Right lung (tissue), 5 donors: ENCODE measurements around the gene BEST1. TPM values are rescaled to one million over a fixed set of nuclear protein-coding genes. Genes with fewer than 3 reads are reported as not detected.
A peak's percentile ranks its signal among the peaks of the same experiment; 100 is the strongest.

Experiments used
- DNase-seq, 2 donors: peaks; one replicate each; pipeline ENCODE4 v3.0.0-alpha.2; 2013
- polyA plus RNA-seq, 5 donors: library from polyadenylated mRNA; unstranded; fragments of 120-200 nt; gene quantifications; one replicate each; pipeline versions ENCODE4 v1.2.1 to v1.2.3, GENCODE V29; 2013; ENCODE audit warnings: inconsistent platforms in 1 of 5, low replicate concordance in 1 of 5; ENCODE audit not compliant: insufficient read length in 5 of 5, insufficient read depth in 1 of 5

BEST1 gene
- polyA plus RNA-seq, 5 donors = 4.2 to 6.5 (median 6.0) TPM

DNA sequence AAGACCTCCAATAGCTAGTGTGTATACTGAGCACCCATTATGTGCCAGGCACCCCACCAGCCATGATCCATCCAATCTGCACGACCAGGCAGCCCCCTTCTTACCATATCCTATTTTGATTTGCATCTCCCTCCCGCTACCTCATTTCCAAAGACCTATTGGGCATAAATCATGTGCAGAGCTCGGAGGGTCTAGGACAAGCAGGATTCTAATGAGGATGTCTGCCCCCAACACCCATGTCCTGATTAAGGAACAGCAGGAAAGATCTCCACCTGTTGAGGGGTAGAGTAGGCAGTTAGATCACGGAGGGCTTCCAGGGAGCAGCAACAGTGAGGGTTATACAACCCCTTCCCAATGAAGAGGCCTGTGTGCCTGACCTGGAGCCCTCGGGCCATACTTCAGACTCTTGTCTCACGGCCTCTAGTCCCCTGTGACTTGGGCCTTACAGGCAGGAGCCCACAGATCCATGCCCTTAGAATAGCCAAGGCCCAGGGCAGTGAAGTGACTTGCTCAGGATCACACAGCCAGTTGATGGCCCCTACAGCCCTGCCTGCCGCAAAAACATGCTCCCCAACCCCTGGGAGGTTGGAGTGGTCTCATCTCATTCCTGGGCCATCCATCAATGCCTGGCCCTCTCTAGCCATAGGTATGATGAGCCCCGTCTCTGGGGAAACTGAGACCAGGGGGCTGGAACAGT lies 36.3 kb upstream of the BEST1 start:
- DNase-seq = no peak

DNA sequence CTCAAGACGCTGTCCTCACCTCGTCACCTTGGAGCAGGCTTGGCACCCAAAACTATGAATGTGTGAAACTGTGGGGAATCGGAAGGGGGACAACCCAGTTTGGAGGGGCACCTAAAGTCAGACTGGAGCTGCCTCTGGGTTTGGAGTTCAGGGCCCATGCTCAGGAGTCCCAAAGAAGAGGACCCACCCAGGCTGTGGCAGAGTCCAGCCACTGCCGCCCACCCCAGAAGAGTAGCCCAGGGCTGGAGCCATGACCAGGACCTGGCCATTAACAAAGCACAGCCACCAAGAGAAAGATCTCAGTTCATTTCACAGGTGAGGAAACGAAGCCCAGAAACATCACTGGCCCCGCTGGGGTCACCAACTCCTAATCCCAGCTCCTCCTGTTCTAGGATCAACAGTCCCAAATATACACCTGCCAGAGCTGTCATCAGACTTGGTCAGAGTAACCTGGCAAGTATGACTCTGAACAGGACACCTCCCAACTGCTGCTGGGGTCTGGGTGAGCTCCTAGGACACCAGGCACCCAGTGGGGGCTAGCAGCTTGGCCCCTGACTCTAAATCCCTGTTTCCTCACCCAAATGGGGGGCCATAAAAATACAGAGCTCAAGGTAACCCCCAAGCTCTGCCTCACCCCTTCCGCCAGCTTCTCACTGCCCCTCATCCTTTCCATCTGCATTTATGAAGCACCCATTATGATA lies 35.5 kb upstream of the BEST1 start:
- DNase-seq = no peak

DNA sequence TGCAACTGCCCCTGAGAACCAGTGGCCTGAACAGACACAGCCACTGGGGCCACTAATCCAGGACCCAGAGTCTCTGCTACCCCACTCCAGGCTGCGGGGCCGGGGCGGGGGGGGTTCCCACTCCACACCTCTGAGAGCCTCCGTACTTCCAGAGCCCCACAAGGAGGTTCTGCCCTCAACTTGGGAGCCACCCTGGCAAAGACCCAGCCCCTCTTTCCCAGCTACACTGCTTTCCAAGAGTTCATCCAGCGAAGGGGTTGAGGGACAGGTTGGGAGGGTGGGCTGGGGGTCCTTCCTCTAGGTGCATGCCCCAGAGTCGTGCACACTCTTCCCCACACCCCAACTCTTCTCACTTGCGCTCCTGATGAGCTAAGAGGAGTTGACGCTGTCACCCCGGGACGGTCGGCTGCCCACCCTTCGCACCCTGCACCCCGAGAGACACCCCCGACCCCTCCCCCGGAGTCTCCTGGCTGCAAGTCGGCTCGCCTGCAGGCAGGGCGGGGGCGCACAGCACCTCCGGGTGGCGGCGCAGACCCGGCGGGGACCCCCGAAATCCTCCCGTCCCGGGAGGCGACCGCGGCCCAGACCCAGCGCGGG lies 33.3 kb upstream of the BEST1 start:
- DNase-seq = no peak

- peak; percentile 57 to 60 for DNase-seq
Observed at GRCh38 chr11:61917334-61918109, 32.6 kb upstream of the BEST1 start, which contains the start of gene RAB3IL1. TSS of gene RAB3IL1 (minus strand) at chr11:61917566. CDS start at chr11:61917367, 199 bp downstream.

DNA sequence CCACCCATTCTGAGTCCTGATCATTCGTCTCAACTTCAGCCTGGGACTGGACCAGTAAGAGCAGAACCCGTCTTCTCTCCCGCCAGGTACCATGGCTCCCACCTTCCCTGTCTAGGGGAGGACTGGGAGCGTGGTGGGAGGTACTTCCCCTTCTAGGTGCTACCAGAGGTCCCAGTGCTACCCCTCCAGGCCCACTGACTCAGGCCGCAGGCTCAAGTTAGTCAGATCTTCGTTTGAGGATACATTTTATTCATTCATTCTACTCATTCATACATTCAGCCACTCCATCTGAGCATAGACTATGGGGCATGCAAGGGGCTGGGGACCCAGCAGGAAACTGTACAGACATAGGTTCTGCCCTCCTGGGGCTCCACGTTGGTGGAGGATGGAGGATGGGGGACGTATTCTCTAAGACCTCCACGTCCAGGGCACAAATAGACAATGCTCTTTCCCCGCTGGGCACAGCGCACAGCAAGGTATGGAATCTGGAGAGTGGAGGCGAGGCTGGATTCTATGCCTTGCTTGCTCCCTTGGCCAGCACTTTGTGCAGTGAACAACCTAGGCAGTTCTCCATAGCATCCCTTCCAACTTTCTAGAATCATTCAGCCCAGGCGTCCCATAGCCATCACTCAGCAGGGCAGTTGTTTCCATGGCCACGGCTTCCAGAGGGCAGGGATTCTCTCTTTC lies 31.8 kb upstream of the BEST1 start:
- DNase-seq = no peak

DNA sequence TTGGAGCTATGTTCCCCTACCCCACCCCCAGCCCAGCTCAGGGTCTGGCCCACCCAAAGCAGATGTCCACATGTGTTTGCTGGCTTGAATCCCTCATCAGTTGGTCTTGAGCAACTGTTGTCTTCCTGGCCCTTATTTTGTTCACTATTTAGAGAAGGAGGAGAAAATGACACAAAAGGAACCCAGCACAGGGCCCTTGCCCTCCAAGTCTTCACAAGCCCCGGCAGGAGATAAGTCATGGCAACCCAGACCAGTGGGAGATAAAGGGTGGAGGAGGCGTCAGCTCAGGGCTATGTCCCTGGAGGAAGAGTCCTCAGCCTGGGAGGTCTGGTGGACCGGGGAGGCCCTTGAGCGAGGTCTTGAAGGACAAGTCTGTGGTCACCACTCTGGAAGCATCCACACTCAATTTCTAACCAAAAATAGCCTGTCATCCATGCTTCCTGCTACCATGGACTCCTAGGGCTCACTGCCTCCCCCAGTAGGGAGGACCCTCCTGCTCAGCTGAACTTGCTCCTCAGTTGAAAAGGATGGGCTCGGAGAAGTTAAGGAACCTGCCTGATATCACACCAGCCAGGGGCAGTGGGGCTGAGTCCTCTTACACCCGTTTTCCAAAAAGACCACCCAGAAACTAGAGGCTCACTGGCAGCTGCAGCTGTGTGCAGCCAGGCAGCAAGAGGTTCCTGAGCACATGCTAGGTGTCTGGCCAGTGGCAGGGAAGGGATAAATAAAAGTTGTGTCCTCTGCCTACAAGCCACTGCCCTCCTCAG lies 31.0 kb upstream of the BEST1 start:
- no peak for DNase-seq

DNA sequence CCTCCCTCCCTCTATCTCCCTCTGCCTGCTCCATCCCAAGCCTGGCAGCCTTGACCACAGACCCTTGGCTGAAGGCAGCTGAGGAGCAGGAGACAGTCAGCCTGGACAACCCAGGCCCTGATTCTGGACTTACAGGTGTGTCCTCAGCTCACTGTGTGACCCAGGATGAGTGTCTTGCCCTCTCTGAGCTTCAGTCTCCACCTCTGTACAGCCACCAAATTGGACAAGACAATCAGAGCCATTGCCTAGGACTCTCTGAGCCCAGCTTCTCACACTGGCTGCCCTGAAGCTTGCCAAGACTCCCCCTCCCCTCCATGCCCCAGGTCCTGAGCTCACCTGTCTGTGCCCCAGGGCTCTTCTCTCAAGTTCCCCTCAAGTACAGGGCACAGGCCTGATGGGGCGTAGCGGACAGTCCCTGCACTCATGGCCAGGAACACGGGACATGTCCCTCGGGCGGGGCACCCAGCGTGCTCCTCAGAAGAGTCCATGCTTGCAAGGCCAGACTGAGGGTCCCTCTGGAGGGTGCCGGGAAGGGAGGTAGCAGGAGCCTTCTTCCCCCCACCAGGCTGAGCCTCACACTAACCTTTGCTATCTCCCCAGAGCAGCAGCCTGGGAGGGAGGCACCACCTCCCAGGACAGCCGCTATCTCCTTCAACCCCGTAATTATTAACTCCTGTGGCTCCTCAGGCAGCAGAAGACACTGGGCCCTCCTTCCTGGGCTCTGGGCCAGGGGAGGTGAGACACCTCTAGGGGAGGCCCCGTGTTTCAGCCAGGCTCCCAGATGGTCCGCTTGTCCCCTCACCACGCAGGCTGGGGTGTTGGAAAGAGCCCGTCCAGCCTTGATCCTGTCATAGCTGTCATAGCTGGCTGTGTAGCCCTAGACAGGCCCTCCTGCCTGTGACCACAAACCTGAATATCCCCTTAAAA lies 30.2 kb upstream of the BEST1 start:
- DNase-seq = no peak

- DNase-seq = no peak
Observed at GRCh38 chr11:61921446-61921845, 28.7 kb upstream of the BEST1 start.

DNA sequence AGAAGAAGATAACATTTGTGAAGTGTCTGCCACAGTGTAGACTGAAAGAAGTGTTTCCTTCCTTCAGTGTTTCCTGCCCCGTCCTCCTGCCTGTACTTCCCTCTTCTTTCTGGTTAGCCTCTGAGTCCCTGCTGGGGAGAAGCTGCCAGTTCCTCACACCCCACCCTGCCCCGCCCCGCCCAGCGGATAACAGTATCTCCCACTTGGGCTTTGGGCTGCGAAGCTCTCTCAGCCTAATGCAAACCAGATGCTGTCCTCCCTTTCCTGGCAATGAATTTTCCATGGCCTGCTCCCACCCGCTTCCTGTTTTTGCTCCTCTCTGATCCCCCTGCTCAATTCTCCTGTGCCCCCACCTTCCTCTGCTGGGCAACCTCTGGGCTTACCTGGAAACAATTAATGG lies 27.6 kb upstream of the BEST1 start:
- peak in 1 of 2 donors; percentile 59 for DNase-seq

GRCh38 chr11:61923166-61924063 lies 26.7 kb upstream of the BEST1 start:
- peak; percentile 62 to 73 for DNase-seq

GRCh38 chr11:61924064-61924455 lies 26.1 kb upstream of the BEST1 start:
- no peak for DNase-seq

GRCh38 chr11:61925736-61926135 lies 24.4 kb upstream of the BEST1 start:
- no peak for DNase-seq

DNA sequence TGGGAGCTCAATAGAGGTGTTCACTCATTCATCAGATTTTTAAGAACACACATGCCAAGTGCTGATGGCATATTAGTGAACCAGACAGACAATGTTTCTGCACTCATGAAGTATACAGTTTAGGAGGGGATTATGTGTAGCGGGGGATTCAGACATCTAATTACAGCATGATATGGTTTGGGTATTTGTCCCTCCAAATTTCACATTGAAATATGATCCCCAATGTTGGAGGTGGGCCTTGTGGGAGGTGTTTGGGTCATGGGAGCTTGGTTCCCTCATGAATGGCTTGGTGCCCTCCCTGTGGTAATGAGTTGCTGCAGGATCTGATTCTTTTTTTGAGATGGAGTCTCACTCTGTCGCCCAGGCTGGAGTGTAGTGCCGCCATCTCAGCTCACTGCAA lies 23.9 kb upstream of the BEST1 start:
- no peak for DNase-seq

- no peak for DNase-seq
Observed at GRCh38 chr11:61927501-61927900, 22.6 kb upstream of the BEST1 start.

GRCh38 chr11:61928606-61929005 lies 21.5 kb upstream of the BEST1 start:
- no peak for DNase-seq

DNA sequence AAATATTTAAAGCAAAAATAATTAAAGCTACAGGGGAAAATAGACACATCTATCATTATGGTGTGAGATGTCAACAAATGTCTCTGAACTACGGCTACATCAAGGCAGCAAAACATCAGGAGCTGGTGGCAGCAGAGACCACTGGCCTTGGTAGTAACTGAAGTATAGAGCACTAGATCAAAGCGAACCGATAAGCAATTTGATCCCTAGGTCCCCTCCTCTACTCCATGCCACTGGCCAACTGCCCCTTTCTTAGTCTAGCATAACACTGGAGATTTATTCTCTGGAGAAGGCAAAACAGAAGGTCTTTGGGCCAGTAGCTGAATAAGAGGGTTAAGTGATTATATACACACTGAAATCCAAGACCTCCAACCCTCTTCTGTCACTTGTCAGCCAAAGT lies 19.2 kb upstream of the BEST1 start:
- no peak for DNase-seq

DNA sequence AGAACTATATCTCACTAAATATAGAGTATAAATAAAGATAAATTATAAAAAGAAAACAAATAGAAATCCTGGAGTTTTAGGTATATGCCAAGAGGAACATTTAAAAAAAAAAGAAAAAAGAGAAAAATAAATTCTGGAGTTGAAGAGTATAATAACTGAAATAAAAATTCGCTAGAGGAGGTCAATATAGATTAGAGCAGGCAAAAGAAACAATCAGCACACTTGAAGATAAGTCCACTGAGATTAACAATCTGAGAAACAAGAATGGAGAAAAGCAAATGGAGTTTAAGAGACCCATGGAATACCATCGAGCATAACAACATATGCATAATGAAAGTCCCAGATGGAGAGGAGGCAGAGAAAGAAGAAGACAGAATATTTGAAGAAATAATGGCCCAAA lies 14.3 kb upstream of the BEST1 start:
- DNase-seq = no peak

- DNase-seq = no peak
Observed at GRCh38 chr11:61940466-61940865, 9.7 kb upstream of the BEST1 start.

DNA sequence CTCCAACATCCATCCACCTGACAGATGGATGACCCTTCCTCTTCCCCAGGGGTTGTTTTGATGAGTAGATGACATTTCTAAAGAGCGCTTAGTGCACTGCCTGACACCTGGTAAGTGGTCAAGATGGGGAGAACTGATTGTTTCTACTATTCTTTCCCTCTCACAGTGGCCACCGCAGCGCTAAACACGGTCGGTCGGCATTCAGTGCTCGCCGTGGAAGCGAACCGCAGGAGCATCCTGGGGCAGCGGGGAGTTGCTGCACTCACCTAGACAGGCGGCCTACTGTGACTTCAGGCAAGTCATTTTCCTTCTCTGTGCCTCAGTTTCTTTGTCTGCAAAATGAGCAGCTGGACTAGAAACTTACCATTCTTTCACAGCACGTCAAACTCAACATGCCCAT lies 5.0 kb upstream of the BEST1 start:
- DNase-seq = no peak
